Stimulated activated CD4-positive, alpha-beta T cell treated with anti-CD3 and anti-CD28 coated beads, Interleukin-2, amount 100 ng/mL, for 48 hours (primary cell): Measurements from ENCODE around the gene ITM2C.

Experiments used
- DNase-seq, 2 donors: peaks; one replicate each; pipeline ENCODE4 v3.0.0-alpha.2; 2020

ITM2C gene

GRCh38 chr2:230873661-230874401 lies 9.1 kb downstream of the ITM2C start:
- no peak for DNase-seq

GRCh38 chr2:230874456-230874855 lies 9.7 kb downstream of the ITM2C start:
- no peak for DNase-seq

GRCh38 chr2:230874876-230875275 lies 10.1 kb downstream of the ITM2C start:
- DNase-seq, result no peak

- DNase-seq, result no peak
Observed at GRCh38 chr2:230875347-230876315, 10.9 kb downstream of the ITM2C start.

- no peak for DNase-seq
Observed at GRCh38 chr2:230877116-230877758, 12.5 kb downstream of the ITM2C start.

GRCh38 chr2:230877759-230878598 lies 13.2 kb downstream of the ITM2C start:
- no peak for DNase-seq

GRCh38 chr2:230878599-230879188 lies 14.0 kb downstream of the ITM2C start:
- no peak for DNase-seq

GRCh38 chr2:230879271-230879882 lies 14.6 kb downstream of the ITM2C start:
- DNase-seq, result no peak

GRCh38 chr2:230879891-230880290 lies 15.1 kb downstream of the ITM2C start:
- DNase-seq, result no peak

- DNase-seq, result no peak
Observed at GRCh38 chr2:230881840-230882239, 17.1 kb downstream of the ITM2C start.

- DNase-seq, result no peak
Observed at GRCh38 chr2:230885463-230886130, 20.9 kb downstream of the ITM2C start.

GRCh38 chr2:230886206-230886605 lies 21.5 kb downstream of the ITM2C start:
- DNase-seq, result no peak

GRCh38 chr2:230886671-230887071 lies 21.9 kb downstream of the ITM2C start:
- no peak for DNase-seq

GRCh38 chr2:230887342-230887741 lies 22.6 kb downstream of the ITM2C start:
- no peak for DNase-seq

GRCh38 chr2:230888824-230889400 lies 24.2 kb downstream of the ITM2C start:
- DNase-seq, result no peak

- no peak for DNase-seq
Observed at GRCh38 chr2:230889911-230890601, 25.3 kb downstream of the ITM2C start.

GRCh38 chr2:230890646-230891045 lies 25.9 kb downstream of the ITM2C start:
- no peak for DNase-seq

- no peak for DNase-seq
Observed at GRCh38 chr2:230891064-230891463, 26.3 kb downstream of the ITM2C start.

GRCh38 chr2:230891509-230891908 lies 26.8 kb downstream of the ITM2C start:
- DNase-seq, result no peak

- DNase-seq, result no peak
Observed at GRCh38 chr2:230893338-230893737, 28.6 kb downstream of the ITM2C start.
